Trophoblast cell (in vitro differentiated cells and primary cell): ENCODE data around the gene BSND.

Experiments used
- DNase-seq, 2 donors: peaks; one replicate each; pipeline ENCODE4 v3.0.0-alpha.2; 2016
- H2AFZ ChIP-seq: 2 replicates; pipeline ENCODE4 v1.6.1; 2013; ENCODE audit warnings: low read length, moderate library complexity, mild to moderate bottlenecking; ENCODE audit not compliant: insufficient read depth, poor library complexity
- H2AK5ac ChIP-seq: 2 replicates; pipeline ENCODE4 v1.6.1; 2013; ENCODE audit warnings: mild to moderate bottlenecking, low read length
- H2BK120ac ChIP-seq: 2 replicates; pipeline ENCODE4 v1.6.1; 2013; ENCODE audit warnings: low read length, mild to moderate bottlenecking, moderate library complexity; ENCODE audit not compliant: insufficient read depth, poor library complexity
- H2BK12ac ChIP-seq: 2 replicates; pipeline ENCODE4 v1.6.1; 2013; ENCODE audit warnings: mild to moderate bottlenecking, low read length, moderate library complexity
- H2BK5ac ChIP-seq: 2 replicates; pipeline ENCODE4 v1.6.1; 2013; ENCODE audit warnings: low read length, low read depth, moderate library complexity, mild to moderate bottlenecking; ENCODE audit not compliant: poor library complexity
- H3K14ac ChIP-seq: 2 replicates; pipeline ENCODE4 v1.6.1; 2013; ENCODE audit warnings: mild to moderate bottlenecking, low read length
- H3K18ac ChIP-seq: 2 replicates; pipeline ENCODE4 v1.6.1; 2013; ENCODE audit warnings: mild to moderate bottlenecking, low read length
- H3K23ac ChIP-seq: 2 replicates; pipeline ENCODE4 v1.6.1; 2013; ENCODE audit warnings: low read length
- H3K27ac ChIP-seq: 2 replicates; pipeline ENCODE4 v1.5.1; 2013; ENCODE audit warnings: low read depth, mild to moderate bottlenecking, inconsistent platforms, low read length, moderate library complexity
- H3K27me3 ChIP-seq: 2 replicates; pipeline ENCODE4 v1.6.1; 2013; ENCODE audit warnings: inconsistent platforms, mild to moderate bottlenecking, low read length, moderate library complexity; ENCODE audit not compliant: insufficient read depth
- H3K36me3 ChIP-seq, 2 experiments: 1 replicate in 1 of 2; 2 replicates in 1 of 2; pipeline ENCODE4 v1.6.1; 2013; ENCODE audit warnings: low read length in 2 of 2, mild to moderate bottlenecking in 2 of 2, moderate library complexity in 1 of 2; ENCODE audit not compliant: insufficient read depth in 2 of 2, control insufficient read depth in 1 of 2
- H3K4ac ChIP-seq: 2 replicates; pipeline ENCODE4 v1.6.1; 2013; ENCODE audit warnings: low read depth, mild to moderate bottlenecking, low read length, moderate library complexity
- H3K4me1 ChIP-seq, 2 experiments: 1 replicate in 1 of 2; 2 replicates in 1 of 2; pipeline ENCODE4 v1.6.1; 2013; ENCODE audit warnings: low read length in 2 of 2, mild to moderate bottlenecking in 2 of 2, moderate library complexity in 1 of 2; ENCODE audit not compliant: insufficient read depth in 2 of 2, control insufficient read depth in 1 of 2
- H3K4me2 ChIP-seq: 2 replicates; pipeline ENCODE4 v1.6.1; 2013; ENCODE audit warnings: inconsistent platforms, mild to moderate bottlenecking, low read length, moderate library complexity
- H3K4me3 ChIP-seq: 2 replicates; pipeline ENCODE4 v1.5.1; 2013; ENCODE audit warnings: mild to moderate bottlenecking, low read depth, low read length, inconsistent platforms
- H3K79me1 ChIP-seq: one replicate; pipeline ENCODE4 v1.6.1; 2013; ENCODE audit warnings: low read length
- H3K79me2 ChIP-seq: 2 replicates; pipeline ENCODE4 v1.6.1; 2013; ENCODE audit warnings: low read length, mild to moderate bottlenecking; ENCODE audit not compliant: control insufficient read depth, insufficient read depth, poor library complexity
- H3K9ac ChIP-seq: 2 replicates; pipeline ENCODE4 v1.6.1; 2013; ENCODE audit warnings: mild to moderate bottlenecking, low read length
- H3K9me3 ChIP-seq: 2 replicates; pipeline ENCODE4 v1.6.1; 2013; ENCODE audit warnings: low read depth, mild to moderate bottlenecking, control low read depth, inconsistent platforms, low read length; ENCODE audit not compliant: insufficient read depth
- H4K12ac ChIP-seq: 2 replicates; pipeline ENCODE4 v1.6.1; 2013; ENCODE audit warnings: low read depth, mild to moderate bottlenecking, low read length, moderate library complexity
- H4K8ac ChIP-seq: 2 replicates; pipeline ENCODE4 v1.6.1; 2013; ENCODE audit warnings: low read depth, mild to moderate bottlenecking, low read length, moderate library complexity
- H4K91ac ChIP-seq: one replicate; pipeline ENCODE4 v1.6.1; 2013; ENCODE audit warnings: low read depth, mild to moderate bottlenecking, low read length, moderate library complexity
- WGBS: extraction: QIAGEN DNeasy Blood & Tissue Kit; methylation state at CpG from one replicate; pipeline ENCODE4 v1.1.7; 2013; ENCODE audit warnings: missing lambda C conversion rate; ENCODE audit not compliant: insufficient read length, insufficient coverage; ENCODE audit errors: extremely low coverage; 5-methylcytosine and 5-hydroxymethylcytosine counted together

The BSND gene

DNA sequence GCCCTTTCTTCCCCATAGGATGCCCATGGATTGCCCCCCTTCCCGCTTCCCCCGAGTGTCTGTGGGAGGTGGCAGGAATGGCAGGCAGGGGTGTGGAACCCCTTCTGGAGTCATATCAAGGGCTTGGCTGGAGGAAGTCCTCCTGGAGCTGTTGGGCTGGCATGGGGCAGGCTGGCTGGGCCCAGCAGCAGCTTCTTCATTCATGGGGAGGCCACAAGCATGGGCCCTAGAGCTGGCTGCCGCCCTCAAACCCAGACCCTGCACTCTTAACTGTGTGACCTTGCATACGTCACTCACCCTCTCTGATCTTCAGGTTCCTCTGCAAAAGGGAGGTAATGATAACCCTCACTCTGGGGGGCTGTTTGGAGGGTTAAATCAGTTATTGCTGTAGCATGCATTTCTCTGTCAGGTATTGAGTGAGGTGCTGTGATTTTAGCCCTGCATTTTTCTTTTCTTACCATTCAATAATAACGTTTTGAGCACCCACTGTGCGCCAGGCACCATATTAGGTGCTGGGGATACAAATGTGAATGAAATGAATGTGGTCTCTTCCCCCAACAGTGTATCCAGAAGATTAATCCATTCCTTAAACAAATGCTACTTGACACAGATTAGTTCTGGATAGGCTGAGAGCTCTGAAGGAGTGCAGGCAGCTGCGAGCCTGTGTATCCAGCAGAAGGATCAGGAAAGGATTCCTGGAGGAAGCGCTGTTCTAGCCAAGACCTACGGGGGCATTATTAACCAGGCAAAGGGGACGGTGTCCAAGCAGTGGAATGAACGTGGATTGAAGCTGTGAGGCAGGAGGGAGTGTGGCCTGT lies 49.9 kb downstream of the BSND start:
- no peak overlapping the region for H3K14ac ChIP-seq
- no peak overlapping the region for H2BK5ac ChIP-seq
- no peak overlapping the region for H4K8ac ChIP-seq
- H3K79me2 ChIP-seq: no peaks in the 10 kb centered on the region
- peaks cover 3% of the 10 kb centered on the region for H3K9me3 ChIP-seq
- H2AK5ac ChIP-seq: no peak overlapping the region
- no peaks in the 10 kb centered on the region for H3K79me1 ChIP-seq
- H3K18ac ChIP-seq: no peak overlapping the region
- no peak overlapping the region for H3K9ac ChIP-seq
- H3K27ac ChIP-seq: no peak overlapping the region
- H3K4me1 ChIP-seq: peaks cover 0 to 1% of the 10 kb centered on the region in 2 experiments
- no CpG with 5 or more reads among the region's 11 CpGs for WGBS
- H3K27me3 ChIP-seq: no peaks in the 10 kb centered on the region
- no peak overlapping the region for H3K4me3 ChIP-seq
- H3K4ac ChIP-seq: no peak overlapping the region
- H2BK12ac ChIP-seq: no peak overlapping the region
- DNase-seq: no peak
- H3K23ac ChIP-seq: no peak overlapping the region
- H2AFZ ChIP-seq: no peak overlapping the region
- H3K4me2 ChIP-seq: no peak overlapping the region
- no peaks in the 10 kb centered on the region for H3K36me3 ChIP-seq
- H4K12ac ChIP-seq: no peak overlapping the region
- H4K91ac ChIP-seq: no peak overlapping the region
- H2BK120ac ChIP-seq: no peak overlapping the region

DNA sequence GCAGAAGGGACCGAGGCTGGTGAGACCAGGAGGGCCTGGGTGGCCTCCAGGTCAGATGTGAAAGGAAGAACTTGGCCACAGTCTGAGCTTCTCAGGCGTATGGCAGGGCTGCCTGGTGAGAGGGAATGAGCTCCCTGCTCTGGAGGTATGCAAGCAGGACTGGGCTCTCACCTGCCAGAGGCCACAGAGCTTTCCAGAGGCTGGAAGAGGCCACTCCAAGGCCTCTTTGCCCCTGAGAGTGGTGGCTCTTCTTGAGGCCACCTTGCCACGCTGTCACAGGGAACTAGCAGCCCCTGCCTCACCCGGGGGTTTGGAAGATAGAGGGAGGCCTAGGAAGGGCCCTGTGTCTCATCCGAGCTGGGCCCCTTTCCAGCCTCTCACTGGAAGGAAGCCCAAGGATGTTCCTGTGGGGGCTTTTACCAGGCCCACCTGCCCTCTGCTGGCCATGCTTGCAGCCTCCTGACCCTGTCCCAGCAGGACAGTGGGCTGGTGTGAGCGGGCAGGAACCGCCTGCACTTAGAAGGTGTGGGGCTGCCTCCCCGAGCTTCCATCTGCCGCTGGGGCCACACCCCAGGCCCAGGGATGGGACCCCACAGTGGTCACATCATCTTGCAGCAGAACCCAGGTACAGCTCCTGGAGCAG lies 50.7 kb downstream of the BSND start:
- Histone ChIP-seq H3K4me2 (no peak overlapping the region), H2BK120ac (no peak overlapping the region), H4K12ac (no peak overlapping the region), H3K4me3 (no peak overlapping the region), H3K36me3 (no peaks in the 10 kb centered on the region), H3K9ac (no peak overlapping the region), H4K91ac (no peak overlapping the region), H3K9me3 (peaks cover 3% of the 10 kb centered on the region), H4K8ac (no peak overlapping the region), H3K79me1 (no peaks in the 10 kb centered on the region), H2AK5ac (no peak overlapping the region), H3K27ac (no peak overlapping the region), H3K14ac (no peak overlapping the region), H2BK12ac (no peak overlapping the region), H3K4me1 (peaks cover 0 to 3% of the 10 kb centered on the region in 2 experiments), H3K79me2 (no peaks in the 10 kb centered on the region), H2AFZ (no peak overlapping the region), H3K27me3 (no peaks in the 10 kb centered on the region), H3K23ac (no peak overlapping the region), H2BK5ac (no peak overlapping the region), H3K18ac (no peak overlapping the region), H3K4ac (no peak overlapping the region)
- no peak for DNase-seq
- no CpG with 5 or more reads among the region's 9 CpGs for WGBS

DNA sequence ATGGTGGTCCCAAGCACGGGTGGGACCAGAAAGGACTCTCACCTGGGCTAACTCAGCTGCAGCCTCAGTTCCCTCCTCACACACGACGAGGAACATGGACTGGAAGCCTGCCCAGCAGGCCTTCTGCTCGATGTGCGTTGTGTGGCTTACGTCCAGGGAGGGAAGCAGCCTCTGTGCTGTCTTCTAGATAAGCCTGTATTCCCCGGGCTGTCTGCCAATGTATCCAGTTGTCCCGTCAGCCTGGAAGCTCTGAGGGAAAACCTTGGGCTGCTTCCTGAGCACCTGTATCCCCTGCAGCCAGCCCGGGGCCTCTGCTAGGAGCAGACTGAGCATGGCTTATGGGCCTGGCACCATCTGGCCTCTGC lies 51.2 kb downstream of the BSND start:
- Histone ChIP-seq H3K27ac (no peak overlapping the region), H3K9me3 (peaks cover 3% of the 10 kb centered on the region), H3K14ac (no peak overlapping the region), H2BK5ac (no peak overlapping the region), H2BK120ac (no peak overlapping the region), H3K79me1 (no peaks in the 10 kb centered on the region), H2AFZ (no peak overlapping the region), H3K36me3 (no peaks in the 10 kb centered on the region), H3K4me3 (no peak overlapping the region), H3K4me1 (peaks cover 0 to 3% of the 10 kb centered on the region in 2 experiments), H3K27me3 (no peaks in the 10 kb centered on the region), H2AK5ac (no peak overlapping the region), H3K23ac (no peak overlapping the region), H2BK12ac (no peak overlapping the region), H4K8ac (no peak overlapping the region), H3K9ac (no peak overlapping the region), H4K91ac (no peak overlapping the region), H3K79me2 (no peaks in the 10 kb centered on the region), H3K4ac (no peak overlapping the region), H3K18ac (no peak overlapping the region), H4K12ac (no peak overlapping the region), H3K4me2 (no peak overlapping the region)
- no CpG with 5 or more reads among the region's 9 CpGs for WGBS
- no peak for DNase-seq

DNA sequence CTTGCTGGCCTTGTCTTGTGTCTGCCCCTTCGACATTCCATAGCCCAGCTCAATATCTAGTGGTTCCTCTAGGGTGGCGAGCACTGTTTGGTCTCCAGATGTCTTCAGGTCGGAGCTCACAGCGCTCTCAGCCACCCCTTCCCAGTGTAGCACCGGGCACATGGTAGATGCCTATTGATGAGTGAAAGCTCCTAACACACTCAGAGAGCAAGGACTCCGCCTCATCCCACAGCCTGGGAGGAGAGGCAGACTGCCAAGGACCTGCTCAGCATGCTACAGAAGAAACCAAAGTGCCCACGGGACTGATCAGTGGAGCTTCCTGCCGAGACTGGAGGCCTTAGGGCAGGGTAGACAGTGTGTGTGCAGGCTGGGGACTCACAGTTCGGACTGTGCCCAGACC lies 51.5 kb downstream of the BSND start:
- H3K4ac ChIP-seq: no peak overlapping the region
- no peak overlapping the region for H3K4me2 ChIP-seq
- H3K9me3 ChIP-seq: peaks cover 3% of the 10 kb centered on the region
- H2AFZ ChIP-seq: no peak overlapping the region
- no peaks in the 10 kb centered on the region for H3K36me3 ChIP-seq
- H2BK5ac ChIP-seq: no peak overlapping the region
- H3K4me3 ChIP-seq: no peak overlapping the region
- H2BK120ac ChIP-seq: no peak overlapping the region
- no peak overlapping the region for H3K23ac ChIP-seq
- no peak overlapping the region for H4K8ac ChIP-seq
- peaks cover 3% of the 10 kb centered on the region in 2 experiments for H3K4me1 ChIP-seq
- no peaks in the 10 kb centered on the region for H3K27me3 ChIP-seq
- DNase-seq: no peak
- no peak overlapping the region for H3K27ac ChIP-seq
- no peak overlapping the region for H4K12ac ChIP-seq
- no peaks in the 10 kb centered on the region for H3K79me2 ChIP-seq
- no peak overlapping the region for H3K14ac ChIP-seq
- no CpG with 5 or more reads among the region's 9 CpGs for WGBS
- H3K79me1 ChIP-seq: no peaks in the 10 kb centered on the region
- H3K9ac ChIP-seq: no peak overlapping the region
- H2BK12ac ChIP-seq: no peak overlapping the region
- H3K18ac ChIP-seq: no peak overlapping the region
- no peak overlapping the region for H4K91ac ChIP-seq
- H2AK5ac ChIP-seq: no peak overlapping the region
